Adrenal gland (tissue), 12 donors: ENCODE results near the gene PELI2. TPM values are rescaled to one million over a fixed set of nuclear protein-coding genes. Genes with fewer than 3 reads are reported as not detected.

ENCODE experiments used
- DNase-seq, 7 donors: peaks; one replicate each; pipeline ENCODE4 v3.0.0-alpha.2; 2019 to 2020
- H3K27ac ChIP-seq, 5 donors: fragments of 200-600 bp; sonication (generic) in 4 of 5; 1 replicate in 3 of 5; 2 replicates in 2 of 5; pipeline versions ENCODE4 v1.5.1 to v1.8.0; 2016 to 2020; ENCODE audit warnings: mild to moderate bottlenecking in 1 of 5
- H3K27me3 ChIP-seq: fragments of 200-600 bp; 2 replicates; pipeline ENCODE4 v1.8.0; 2021
- H3K36me3 ChIP-seq, 2 donors: fragments of 200-600 bp; replicated peaks in 1 of 2; 1 replicate in 1 of 2; 2 replicates in 1 of 2; pipeline versions ENCODE4 v1.5.1 to v1.8.0; 2018 to 2022
- H3K4me1 ChIP-seq, 2 donors: fragments of 200-600 bp; replicated peaks in 1 of 2; 1 replicate in 1 of 2; 2 replicates in 1 of 2; pipeline versions ENCODE4 v1.5.1 to v1.8.0; 2018 to 2021
- H3K4me3 ChIP-seq, 4 donors: fragments of 200-600 bp; sonication (generic) in 3 of 4; one replicate each; pipeline ENCODE4 v1.5.1; 2016 to 2018
- H3K9me3 ChIP-seq, 3 donors: fragments of 200-600 bp; sonication (generic) in 1 of 3; replicated peaks in 1 of 3; 1 replicate in 2 of 3; 2 replicates in 1 of 3; pipeline versions ENCODE4 v1.5.1 to v1.8.0; 2016 to 2021
- POLR2A ChIP-seq, 2 donors: fragments of 450-650 bp; IDR thresholded peaks; one replicate each; pipeline ENCODE4 v1.6.1; 2017; ENCODE audit warnings: antibody characterized with exemption in 2 of 2, mild to moderate bottlenecking in 2 of 2, moderate library complexity in 1 of 2
- WGBS, 4 donors: extraction: QIAGEN DNeasy Blood & Tissue Kit in 2 of 4; methylation state at CpG; one replicate each; pipeline versions ENCODE4 v1.1.5 to v1.1.7; 2013 to 2017; 5-methylcytosine and 5-hydroxymethylcytosine counted together
- intact Hi-C, 2 donors: fragments of 100-400 bp; cut with DNase I; formaldehyde crosslinking; loops; one replicate each; pipeline versions ENCODE4 v1.14.1 to v1.15.0; 2022 to 2023
- polyA plus RNA-seq, 3 donors: library from polyadenylated mRNA; stranded (reverse); fragments of 200-250 nt in 2 of 3; fragments of 350-450 nt in 1 of 3; fragmentation: Illumina TruSeq in 1 of 3; extraction: RNeasy Lipid Tissue Mini Kit (QIAGEN cat#74804) in 1 of 3; gene quantifications; one replicate each; pipeline ENCODE4 v1.2.3, GENCODE V29; 2013 to 2014
- total RNA-seq, 9 donors: library from RNA; depleted of rRNA in 4 of 9; stranded (reverse); fragments of >200 nt in 4 of 9; fragments of 120-200 nt in 1 of 9; fragmentation: NEBNext Ultra II Directional in 1 of 9; extraction: Animal tissue kit (Norgen Biotek cat#: 25700) in 1 of 9; gene quantifications; one replicate each; pipeline versions ENCODE4 v1.1.0 to v1.2.4, GENCODE V29; 2013 to 2023
- TF ChIP-seq, protein P1 (sequence below), 6 experiments: fragments of 450-650 bp in 4 of 6; fragments of 200-600 bp in 2 of 6; sonication (generic) in 1 of 6; IDR thresholded peaks; 1 replicate in 5 of 6; 2 replicates in 1 of 6; pipeline versions ENCODE4 v1.5.1 to v1.8.0; 2016 to 2021; ENCODE audit warnings: antibody characterized with exemption in 6 of 6, mild to moderate bottlenecking in 2 of 6, moderate library complexity in 1 of 6
- donor health status: healthy with polysubstance abuse.
- donor health status: Bipolar disorder and iron deficiency.
- donor health status: DM: yes; HTN: yes; CAD: no.
- donor health status: DM: no; HTN: no; CAD: no.
- donor health status: DM: no; HTN: no; CAD: no.
- donor health status: DM: yes; HTN: yes; CAD: no.

PELI2 gene
- total and polyA plus RNA-seq, 12 donors, result 1.4 to 14.1 (median 5.9) TPM

DNA sequence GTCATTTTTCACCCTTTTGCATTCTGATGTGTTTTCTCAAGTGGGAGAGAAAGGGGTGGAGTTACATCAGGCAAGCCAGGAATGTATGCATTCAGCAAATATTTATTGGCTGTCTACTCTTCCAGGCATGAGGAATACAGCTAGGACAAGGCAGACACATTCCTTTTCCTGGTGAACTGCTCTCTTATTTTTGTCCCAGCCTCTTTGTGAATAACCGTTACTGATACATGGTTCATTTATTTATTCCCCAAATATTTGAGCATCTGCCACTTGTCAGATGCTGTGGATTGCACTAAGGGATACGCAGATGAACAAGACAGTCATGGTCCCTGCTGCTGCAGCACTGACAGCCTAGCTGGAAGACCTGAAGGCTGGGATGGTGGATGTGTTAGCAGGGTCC is 6.1 kb downstream of the PELI2 start:
- TF ChIP-seq, protein P1, sequence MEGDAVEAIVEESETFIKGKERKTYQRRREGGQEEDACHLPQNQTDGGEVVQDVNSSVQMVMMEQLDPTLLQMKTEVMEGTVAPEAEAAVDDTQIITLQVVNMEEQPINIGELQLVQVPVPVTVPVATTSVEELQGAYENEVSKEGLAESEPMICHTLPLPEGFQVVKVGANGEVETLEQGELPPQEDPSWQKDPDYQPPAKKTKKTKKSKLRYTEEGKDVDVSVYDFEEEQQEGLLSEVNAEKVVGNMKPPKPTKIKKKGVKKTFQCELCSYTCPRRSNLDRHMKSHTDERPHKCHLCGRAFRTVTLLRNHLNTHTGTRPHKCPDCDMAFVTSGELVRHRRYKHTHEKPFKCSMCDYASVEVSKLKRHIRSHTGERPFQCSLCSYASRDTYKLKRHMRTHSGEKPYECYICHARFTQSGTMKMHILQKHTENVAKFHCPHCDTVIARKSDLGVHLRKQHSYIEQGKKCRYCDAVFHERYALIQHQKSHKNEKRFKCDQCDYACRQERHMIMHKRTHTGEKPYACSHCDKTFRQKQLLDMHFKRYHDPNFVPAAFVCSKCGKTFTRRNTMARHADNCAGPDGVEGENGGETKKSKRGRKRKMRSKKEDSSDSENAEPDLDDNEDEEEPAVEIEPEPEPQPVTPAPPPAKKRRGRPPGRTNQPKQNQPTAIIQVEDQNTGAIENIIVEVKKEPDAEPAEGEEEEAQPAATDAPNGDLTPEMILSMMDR (IDR thresholded peaks at IDR 0.05), result no peak
- TF ChIP-seq POLR2A (IDR thresholded peaks at IDR 0.05), result no peak
- Histone ChIP-seq H3K36me3 (no peaks in the 10 kb centered on the region), H3K4me3 (no peak overlapping the region), H3K4me1 (peaks cover 0 to 10% of the 10 kb centered on the region in 2 donors), H3K27ac (no peak overlapping the region), H3K27me3 (no peaks in the 10 kb centered on the region), H3K9me3 (no peaks in the 10 kb centered on the region)
- intact Hi-C loops, result loop anchor here (5.0 to 10.0 kb wide), 2 partner anchors 213 to 220 kb away; no protein-coding TSS in a partner anchor
- DNase-seq, result no peak
- WGBS, 4 donors, result 73 to 86% (median 78%) methylated on average over 2 of the region's 2 CpGs

DNA sequence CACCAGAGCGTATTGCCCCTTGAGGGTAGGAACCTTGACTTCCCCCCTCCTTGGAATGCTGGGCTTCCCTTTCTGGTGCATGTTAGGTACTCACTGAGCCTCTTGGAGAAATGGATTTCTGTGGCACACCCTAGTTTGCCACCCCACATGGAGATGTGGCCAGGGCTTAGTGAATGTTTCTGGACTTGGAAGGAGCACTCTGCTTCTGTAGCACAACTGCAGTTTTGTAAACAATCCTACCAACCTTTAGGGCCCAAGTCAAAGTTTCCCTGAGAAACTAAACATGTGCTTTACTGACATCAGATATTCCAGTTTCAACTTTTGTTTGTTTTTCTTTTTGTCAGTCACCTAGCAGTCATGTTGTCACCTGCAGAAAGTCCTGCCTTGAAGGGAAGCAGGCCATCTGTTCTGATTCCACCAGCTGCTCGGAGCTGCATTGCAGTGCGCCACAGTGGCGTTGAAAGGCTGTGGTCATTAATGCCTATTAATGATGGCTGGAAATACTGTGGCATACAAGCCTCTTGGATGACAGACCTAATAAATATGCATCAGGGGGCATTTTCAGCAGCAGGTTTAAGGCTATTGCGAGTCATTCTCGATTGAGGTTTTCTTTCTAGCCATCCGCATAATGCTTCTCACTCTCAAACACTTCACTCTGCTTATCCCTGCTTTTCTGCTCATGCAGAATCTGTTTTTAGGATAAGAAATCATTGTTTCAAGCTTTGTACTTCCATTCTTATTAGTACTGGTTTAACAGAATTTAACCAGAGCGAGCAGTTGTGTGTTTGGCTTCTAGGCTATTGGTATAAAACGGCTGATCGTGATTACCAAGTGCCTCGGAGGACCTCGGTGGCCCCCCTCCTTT is 7.8 kb downstream of the PELI2 start:
- WGBS, 4 donors, result 93 to 95% (median 94%) methylated on average over 12 of the region's 12 CpGs
- no peaks in the 10 kb centered on the region for H3K4me1 ChIP-seq
- intact Hi-C loops, result loop anchor here in 1 of 2 donors (10.0 kb wide), 1 partner anchor 219 kb away; no protein-coding TSS in a partner anchor

DNA sequence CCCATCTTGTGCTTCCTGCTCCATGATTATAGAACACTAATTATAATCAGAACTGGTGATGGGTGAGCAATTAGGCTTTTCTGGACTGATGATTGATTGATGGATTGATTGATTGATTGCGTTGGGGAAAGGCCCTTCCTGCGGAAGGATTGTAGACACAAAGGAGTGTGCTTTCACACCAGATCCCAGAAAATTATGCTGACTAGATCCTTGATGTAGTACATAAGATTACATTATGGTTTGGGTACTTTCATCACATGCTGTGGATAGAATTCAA is 8.4 kb downstream of the PELI2 start:
- Histone ChIP-seq H3K4me1 (no peaks in the 10 kb centered on the region), H3K4me3 (no peak overlapping the region), H3K9me3 (no peaks in the 10 kb centered on the region), H3K27ac (no peak overlapping the region), H3K36me3 (no peaks in the 10 kb centered on the region), H3K27me3 (no peaks in the 10 kb centered on the region)
- intact Hi-C loops, result loop anchor here in 1 of 2 donors (10.0 kb wide), 1 partner anchor 218 kb away; no protein-coding TSS in a partner anchor
- DNase-seq, result no peak
- TF ChIP-seq POLR2A (IDR thresholded peaks at IDR 0.05), result no peak
- TF ChIP-seq, protein P1 (IDR thresholded peaks at IDR 0.05), result no peak
- WGBS, 4 donors, result 78 to 90% (median 84%) methylated on average over 2 of the region's 2 CpGs

More for the DNA sequence above, 7.8 kb downstream of the PELI2 start:
- TF ChIP-seq POLR2A (IDR thresholded peaks at IDR 0.05), result no peak
- TF ChIP-seq, protein P1 (IDR thresholded peaks at IDR 0.05), result no peak
- no peaks in the 10 kb centered on the region for H3K27me3 ChIP-seq
- no peak overlapping the region for H3K27ac ChIP-seq
- H3K9me3 ChIP-seq, result no peaks in the 10 kb centered on the region
- no peaks in the 10 kb centered on the region for H3K36me3 ChIP-seq
- DNase-seq, result no peak
- H3K4me3 ChIP-seq, result no peak overlapping the region

DNA sequence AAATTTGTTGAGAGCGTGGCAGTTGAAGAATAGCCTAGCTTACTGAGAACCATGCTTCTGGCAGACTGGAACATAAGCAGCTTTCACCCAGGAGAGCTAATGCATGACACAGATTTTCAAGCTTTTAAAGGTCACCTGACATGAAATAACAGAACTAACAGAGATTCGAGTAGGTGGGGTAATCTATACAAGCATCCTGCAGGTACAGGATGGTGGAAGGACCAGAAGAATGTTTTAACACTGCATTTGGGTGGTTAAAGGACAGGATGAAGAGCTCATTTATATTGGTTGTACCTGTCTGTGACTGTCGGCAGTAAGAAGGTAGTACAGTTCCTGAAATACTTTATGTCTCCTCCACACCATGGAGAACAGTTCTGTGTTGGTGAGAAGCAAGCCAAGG is 8.9 kb downstream of the PELI2 start:
- Histone ChIP-seq H3K36me3 (no peaks in the 10 kb centered on the region), H3K27ac (no peak overlapping the region), H3K27me3 (no peaks in the 10 kb centered on the region), H3K4me3 (no peak overlapping the region), H3K9me3 (no peaks in the 10 kb centered on the region), H3K4me1 (no peaks in the 10 kb centered on the region)
- 79 to 88% (median 82%) methylated on average over 3 of the region's 3 CpGs for WGBS, 4 donors
- TF ChIP-seq POLR2A (IDR thresholded peaks at IDR 0.05), result no peak
- TF ChIP-seq, protein P1 (IDR thresholded peaks at IDR 0.05), result no peak
- intact Hi-C loops, result loop anchor here in 1 of 2 donors (10.0 kb wide), 1 partner anchor 218 kb away; no protein-coding TSS in a partner anchor
- DNase-seq, result no peak
